ENCODE measurements around the gene LMNTD2. TPM values are rescaled to one million over a fixed set of nuclear protein-coding genes. Genes with fewer than 3 reads are reported as not detected.
"Not testable (repeated sequence)": the region's sequence is repeated elsewhere in the genome, so short reads cannot be mapped to it uniquely, and the experiment has no call there.

LMNTD2 gene
- polyA plus RNA-seq, 12 donors: 0.17 to 2.5 (median 0.50) TPM; not detected in 2

- DNase-seq: no peak
Measured at GRCh38 chr11:535210-535518, 25.4 kb downstream of the LMNTD2 start.

- DNase-seq: no peak
Measured at GRCh38 chr11:534396-535209, 25.9 kb downstream of the LMNTD2 start.

DNA sequence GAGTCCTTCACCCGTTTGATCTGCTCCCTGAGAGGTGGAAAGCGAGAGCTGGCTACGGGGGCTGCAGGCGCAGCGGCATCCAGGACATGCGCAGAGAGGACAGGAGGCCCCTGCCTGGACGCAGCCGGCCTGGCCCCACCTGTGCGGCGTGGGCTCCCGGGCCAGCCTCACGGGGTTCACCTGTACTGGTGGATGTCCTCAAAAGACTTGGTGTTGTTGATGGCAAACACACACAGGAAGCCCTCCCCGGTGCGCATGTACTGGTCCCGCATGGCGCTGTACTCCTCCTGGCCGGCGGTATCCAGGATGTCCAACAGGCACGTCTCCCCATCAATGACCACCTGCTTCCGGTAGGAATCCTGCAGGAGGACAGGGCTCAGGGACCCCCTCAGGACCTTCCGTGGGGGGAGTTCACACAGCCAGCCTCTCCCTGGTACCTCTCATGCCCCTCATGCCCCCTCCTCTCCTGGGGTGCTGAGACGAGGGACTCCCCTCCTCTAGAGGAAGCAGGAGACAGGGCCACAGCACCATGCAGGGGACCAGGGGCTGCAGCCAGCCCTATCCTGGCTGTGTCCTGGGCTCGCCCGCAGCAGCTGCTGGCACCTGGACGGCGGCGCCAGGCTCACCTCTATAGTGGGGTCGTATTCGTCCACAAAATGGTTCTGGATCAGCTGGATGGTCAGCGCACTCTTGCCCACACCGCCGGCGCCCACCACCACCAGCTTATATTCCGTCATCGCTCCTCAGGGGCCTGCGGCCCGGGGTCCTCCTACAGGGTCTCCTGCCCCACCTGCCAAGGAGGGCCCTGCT is 26.7 kb downstream of the LMNTD2 start:
- no peak for DNase-seq

GRCh38 chr11:532986-533585 is 27.5 kb downstream of the LMNTD2 start:
- no peak for DNase-seq

- DNase-seq: no peak
Measured at GRCh38 chr11:532527-532985, 28.0 kb downstream of the LMNTD2 start.

GRCh38 chr11:531919-532526 is 28.5 kb downstream of the LMNTD2 start:
- no peak for DNase-seq

GRCh38 chr11:530960-531831 is 29.3 kb downstream of the LMNTD2 start:
- DNase-seq: no peak

GRCh38 chr11:529728-530411 is 30.7 kb downstream of the LMNTD2 start:
- DNase-seq: no peak

- DNase-seq: no peak
Measured at GRCh38 chr11:528815-529727, 31.5 kb downstream of the LMNTD2 start.

DNA sequence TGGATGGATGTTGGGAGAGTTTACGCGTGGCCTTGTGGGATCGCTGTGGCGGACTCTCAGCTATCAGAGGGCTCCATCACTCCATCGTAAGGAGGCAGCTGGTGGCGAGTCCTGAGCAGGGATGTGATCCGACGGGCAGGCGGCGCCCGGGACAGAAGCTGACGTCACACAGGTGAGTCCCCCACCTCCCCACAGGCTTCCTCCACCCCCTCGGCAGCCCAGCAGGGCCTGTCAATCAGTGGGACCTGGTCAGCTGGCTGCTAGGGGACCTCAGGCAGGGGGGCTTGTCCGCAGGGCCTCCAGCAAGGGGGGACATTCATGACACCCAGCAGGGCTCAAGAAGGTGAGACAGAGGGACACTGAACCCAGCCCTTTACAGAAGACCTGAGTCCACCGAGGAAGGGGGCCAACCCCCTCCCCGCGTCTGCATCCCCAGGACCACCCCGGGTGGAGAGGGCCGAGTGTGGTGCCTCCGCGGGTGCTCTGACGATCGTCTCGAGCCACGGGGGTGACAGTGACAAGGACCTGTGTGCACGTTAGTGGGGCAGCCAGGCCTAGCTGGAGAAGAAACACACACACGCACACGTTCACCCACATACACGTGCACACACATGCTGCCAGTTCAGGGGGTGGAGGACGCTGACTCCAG is 32.2 kb downstream of the LMNTD2 start:
- DNase-seq: no peak

- DNase-seq: no peak
Measured at GRCh38 chr11:526192-526591, 34.3 kb downstream of the LMNTD2 start.

DNA sequence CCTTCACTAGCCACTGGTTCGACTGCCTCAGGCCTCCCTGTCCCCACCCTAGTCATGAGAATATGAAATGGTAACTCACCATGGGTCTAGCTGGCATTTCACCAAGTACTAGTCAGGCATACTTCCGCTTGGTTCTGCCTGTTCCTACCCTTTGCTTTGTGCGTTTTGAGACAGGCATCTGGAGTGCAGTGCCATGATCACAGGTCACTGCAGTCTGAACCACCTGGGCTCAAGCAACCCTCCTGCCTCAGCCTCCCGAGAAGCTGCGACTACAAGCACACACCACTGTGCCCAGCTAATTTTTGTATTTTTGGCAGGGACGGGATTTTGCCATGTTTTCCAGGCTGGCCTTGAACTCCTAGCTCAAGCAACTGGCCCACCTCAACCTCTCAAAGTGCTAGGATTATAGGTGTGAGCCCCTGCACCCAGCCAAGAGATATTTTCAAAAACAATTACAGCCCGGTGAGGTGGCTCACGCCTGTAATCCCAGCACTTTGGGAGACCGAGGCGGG is 39.3 kb downstream of the LMNTD2 start:
- no peak for DNase-seq

DNA sequence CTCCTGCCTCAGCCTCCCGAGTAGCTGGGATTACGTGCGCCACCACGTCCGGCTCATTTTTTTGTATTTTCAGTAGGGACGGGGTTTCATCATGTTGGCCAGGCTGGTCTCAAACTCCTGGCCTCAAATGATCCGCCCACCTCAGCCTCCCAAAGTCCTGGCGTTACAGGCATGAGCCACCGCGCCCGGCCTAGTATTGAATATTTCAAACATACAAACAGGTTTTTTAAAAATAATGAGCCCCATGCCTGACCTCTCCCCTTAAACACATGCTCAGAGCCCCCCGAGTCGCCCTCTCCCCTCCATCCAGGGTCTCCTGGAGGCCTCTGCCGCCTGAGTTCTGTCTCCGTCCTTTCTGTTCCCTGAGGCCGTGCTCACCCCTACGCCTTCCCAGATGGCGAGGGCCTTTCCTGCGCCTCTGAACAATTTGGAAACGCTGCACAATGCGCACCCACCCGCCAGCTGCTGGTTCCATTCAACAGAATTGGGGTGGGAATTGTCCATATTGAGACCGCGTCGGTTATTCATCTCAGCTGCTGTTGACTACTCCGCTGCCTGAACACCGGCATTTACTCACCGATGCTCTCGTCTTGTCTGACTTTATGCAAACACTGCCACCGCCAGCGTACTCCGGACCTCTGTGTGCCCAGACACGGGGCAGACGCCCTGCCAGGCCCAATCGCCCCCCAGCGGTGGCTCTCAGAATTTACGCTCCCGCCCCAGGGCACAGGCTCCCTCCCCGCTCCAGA is 39.9 kb downstream of the LMNTD2 start:
- DNase-seq: no peak

DNA sequence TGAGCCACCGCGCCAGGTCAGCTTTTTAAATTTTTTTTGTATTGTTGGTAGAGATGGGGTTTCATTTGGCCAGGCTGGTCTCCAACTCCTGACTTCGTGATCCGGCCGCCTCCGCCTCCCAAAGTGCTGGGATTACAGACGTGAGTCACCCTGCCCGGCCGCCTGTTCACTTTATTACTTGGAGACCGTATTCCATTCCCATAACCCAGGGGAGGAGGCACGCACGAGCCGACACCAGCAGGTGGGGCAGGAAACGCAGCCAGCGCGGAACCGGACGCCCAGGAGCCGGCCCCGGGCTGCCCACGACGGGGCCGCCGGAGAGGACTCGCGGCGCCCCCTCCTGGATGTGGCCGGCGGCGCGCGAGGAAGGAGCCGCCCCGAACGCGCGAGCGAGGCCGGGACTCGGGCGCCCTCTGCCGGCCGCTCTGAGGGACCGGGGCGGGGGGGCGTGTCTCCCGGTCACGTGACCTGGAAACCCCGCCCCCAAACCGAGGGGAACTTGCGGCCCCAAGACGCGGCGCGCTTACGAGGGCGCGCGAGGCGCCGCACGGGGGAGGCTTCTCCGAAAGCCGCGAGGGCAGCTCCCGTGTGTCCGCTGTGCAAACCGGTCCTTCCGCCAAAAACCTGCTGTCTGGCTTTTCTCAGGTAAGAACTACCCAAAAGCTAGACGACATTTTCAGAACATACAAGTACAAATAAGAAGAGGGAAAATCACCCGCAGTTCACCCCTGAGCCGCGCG is 41.9 kb downstream of the LMNTD2 start:
- peak; percentile 87 for DNase-seq

GRCh38 chr11:516918-517685 is 43.4 kb downstream of the LMNTD2 start:
- DNase-seq: not testable (repeated sequence)

DNA sequence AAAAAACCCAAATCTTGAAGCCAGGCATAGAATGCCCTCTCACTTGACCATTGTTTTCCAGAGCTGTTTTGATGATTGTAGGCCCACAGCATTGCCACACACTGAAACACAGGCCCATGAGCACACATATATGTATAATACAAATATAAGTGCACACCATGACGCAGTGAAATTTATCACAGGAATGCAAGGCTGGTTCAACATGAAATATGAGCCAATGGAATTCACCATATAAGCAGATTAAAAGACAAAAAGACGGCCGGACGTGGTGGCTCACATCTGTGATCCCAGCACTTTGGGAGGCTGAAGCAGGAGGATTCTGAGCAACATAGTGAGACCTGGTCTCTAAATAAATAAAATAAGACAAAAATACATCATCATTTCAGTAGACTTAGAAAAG is 44.1 kb downstream of the LMNTD2 start:
- no peak for DNase-seq

Data from muscle of arm (tissue), 12 donors.